CD1c-positive myeloid dendritic cell (primary cell): ENCODE data around the gene BSDC1.

Experiments used
- DNase-seq: peaks from one replicate; pipeline ENCODE4 v3.0.0-alpha.2; 2016; ENCODE audit errors: extremely low spot score

Gene BSDC1

GRCh38 chr1:32393832-32394140, 455 bp downstream of the BSDC1 start:
- peak; percentile 49 for DNase-seq

GRCh38 chr1:32393136-32393535, 1.1 kb downstream of the BSDC1 start:
- DNase-seq: peak; percentile 5

GRCh38 chr1:32392325-32392724, 1.9 kb downstream of the BSDC1 start:
- DNase-seq: peak; percentile 49

GRCh38 chr1:32390904-32391870, 3.1 kb downstream of the BSDC1 start:
- peak; percentile 3 for DNase-seq

GRCh38 chr1:32388641-32389040, 5.6 kb downstream of the BSDC1 start:
- DNase-seq: no peak

GRCh38 chr1:32386676-32387392, 7.4 kb downstream of the BSDC1 start:
- no peak for DNase-seq

- peak; percentile 66 for DNase-seq
These were observed 14.2 kb downstream of the BSDC1 start for GRCh38 chr1:32380057-32380456.

GRCh38 chr1:32377541-32378220, 16.6 kb downstream of the BSDC1 start:
- no peak for DNase-seq

- no peak for DNase-seq
These were observed 18.0 kb downstream of the BSDC1 start for GRCh38 chr1:32376199-32376598.

GRCh38 chr1:32373996-32374592, 20.1 kb downstream of the BSDC1 start:
- no peak for DNase-seq

- peak; percentile 43 for DNase-seq
These were observed 22.0 kb downstream of the BSDC1 start for GRCh38 chr1:32372149-32372756.

- no peak for DNase-seq
These were observed 26.2 kb downstream of the BSDC1 start for GRCh38 chr1:32367912-32368635.

- no peak for DNase-seq
These were observed 28.8 kb downstream of the BSDC1 start for GRCh38 chr1:32365445-32365844.

- no peak for DNase-seq
These were observed 29.4 kb downstream of the BSDC1 start for GRCh38 chr1:32364836-32365235.

GRCh38 chr1:32363713-32364112, 30.5 kb downstream of the BSDC1 start:
- DNase-seq: no peak

- DNase-seq: no peak
These were observed 31.5 kb downstream of the BSDC1 start, which contains the start of the genes FAM229A and TSSK3 for GRCh38 chr1:32362474-32363313. FAM229A (minus strand) TSS chr1:32362485; CDS start chr1:32362091, 394 bp downstream. TSSK3 (plus strand) TSS chr1:32362539; CDS start chr1:32362702, 163 bp downstream.

- peak; percentile 20 for DNase-seq
These were observed 32.4 kb downstream of the BSDC1 start for GRCh38 chr1:32361674-32362473.

GRCh38 chr1:32361308-32361673, 33.0 kb downstream of the BSDC1 start:
- DNase-seq: no peak

- DNase-seq: no peak
These were observed 35.8 kb downstream of the BSDC1 start for GRCh38 chr1:32358435-32358834.
